Activated T-cell treated with anti-CD3 and anti-CD28 coated beads, Interleukin-2, amount 50 U/mL, for 4 hours (primary cell): ENCODE results near the gene MEGF10. TPM values are rescaled to one million over a fixed set of nuclear protein-coding genes. Genes with fewer than 3 reads are reported as not detected.
A peak's percentile ranks its signal among the peaks of the same experiment; 100 is the strongest.
"Not testable (repeated sequence)": the region's sequence is repeated elsewhere in the genome, so short reads cannot be mapped to it uniquely, and the experiment has no call there.

Experiments
- ATAC-seq, 2 donors: fragments of 200-7000 bp; cut with Tn5 transposase; one replicate each; pipeline ENCODE4 v1.10.0; 2021
- DNase-seq: peaks from one replicate; pipeline ENCODE4 v3.0.0-alpha.2; 2020
- H3K27me3 Mint-ChIP-seq: one replicate; pipeline ENCODE4 v1.8.0; 2021; ENCODE audit warnings: low read depth, mixed read lengths
- H3K36me3 Mint-ChIP-seq: one replicate; pipeline ENCODE4 v1.8.0; 2022; ENCODE audit warnings: mixed read lengths; ENCODE audit not compliant: insufficient read depth
- H3K4me1 Mint-ChIP-seq: one replicate; pipeline ENCODE4 v1.8.0; 2021; ENCODE audit warnings: low read depth, mixed read lengths
- H3K4me3 Mint-ChIP-seq: one replicate; pipeline ENCODE4 v1.8.0; 2021; ENCODE audit warnings: mild to moderate bottlenecking, moderate library complexity, mixed read lengths
- H3K9me3 Mint-ChIP-seq: one replicate; pipeline ENCODE4 v1.8.0; 2021; ENCODE audit warnings: mixed read lengths
- total RNA-seq, 3 donors: library from RNA; stranded (reverse); gene quantifications; one replicate each; pipeline ENCODE4 v1.2.1, GENCODE V29; 2021

The MEGF10 gene
- total RNA-seq = not detected

DNA sequence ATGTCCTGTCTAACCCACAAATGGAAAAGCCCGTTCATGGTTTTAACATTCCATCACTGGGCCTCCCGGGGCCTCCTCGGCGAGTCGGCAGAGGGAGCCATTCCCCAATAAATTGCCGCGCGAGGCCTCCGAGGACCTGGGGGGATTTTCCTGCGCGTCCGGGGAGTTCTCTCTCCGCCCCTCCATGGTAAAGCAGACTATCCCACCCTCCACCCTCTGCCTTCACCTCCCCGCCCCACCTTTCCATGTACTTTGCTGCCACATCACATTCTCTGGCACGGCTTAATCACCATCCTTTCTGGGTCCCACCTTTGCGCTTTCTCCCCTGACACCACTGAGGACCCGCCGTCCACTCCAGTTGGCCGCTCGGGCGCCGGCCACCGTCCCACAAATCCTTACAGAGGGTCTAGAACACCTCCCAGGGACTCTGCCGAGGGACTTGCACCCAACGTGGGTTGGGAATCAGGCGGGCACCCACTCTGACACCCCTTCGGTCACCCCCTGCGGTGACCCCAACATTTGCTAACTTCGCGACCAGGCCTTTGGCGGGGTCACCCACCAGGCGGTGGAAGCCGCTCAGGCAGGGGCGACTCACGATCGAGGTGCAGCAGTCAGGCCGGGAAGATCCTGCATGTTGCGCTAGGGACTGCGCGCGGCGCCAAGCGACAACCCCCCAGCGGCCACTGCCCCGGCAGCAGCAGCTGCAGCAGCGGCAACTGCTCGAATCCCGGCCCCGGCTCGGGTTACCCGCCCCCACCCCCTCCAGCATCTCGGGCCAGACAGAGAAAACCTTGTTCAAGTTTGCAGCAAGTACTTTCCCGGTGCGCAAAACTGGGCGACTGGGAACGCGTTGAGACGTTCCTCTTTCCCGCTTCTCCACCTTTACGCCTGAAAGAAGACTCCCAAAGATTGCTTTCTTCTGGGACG lies at the start of gene MEGF10:
MEGF10 (plus strand) TSS at position 778 of the 927 bp plus-strand sequence. CDS start 40,513 bp downstream, outside the sequence.
- H3K4me1 Mint-ChIP-seq = peaks cover 9% of the 10 kb centered on the region
- H3K4me3 Mint-ChIP-seq = no peak within 1 kb of the TSS
- H3K27me3 Mint-ChIP-seq = peaks cover 68% of the 10 kb centered on the region
- peaks cover 2% of the 10 kb centered on the region for H3K36me3 Mint-ChIP-seq
- DNase-seq (no peak), ATAC-seq (peak; percentile 48 to 53)
- peaks cover 9% of the 10 kb centered on the region for H3K9me3 Mint-ChIP-seq

DNA sequence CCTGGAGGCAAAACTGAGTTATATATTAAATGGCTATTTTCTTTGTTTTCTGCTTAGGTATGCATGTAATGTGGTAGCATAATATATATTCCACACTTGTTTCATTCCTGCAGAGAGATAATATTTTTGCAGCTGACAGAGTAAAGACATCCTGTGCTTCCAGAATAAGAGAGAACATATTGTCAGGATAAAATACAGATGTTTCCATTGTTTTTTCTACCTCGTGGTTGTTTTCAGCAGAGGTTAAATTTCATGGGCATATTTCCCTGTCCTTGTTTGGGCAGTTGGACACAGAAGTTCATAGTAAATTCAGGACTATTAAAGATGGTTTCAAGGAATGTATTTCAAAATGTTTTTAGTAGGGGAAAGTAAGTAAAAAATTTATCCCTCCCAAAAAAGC lies 47.6 kb upstream of the MEGF10 start:
- ATAC-seq = no peak

DNA sequence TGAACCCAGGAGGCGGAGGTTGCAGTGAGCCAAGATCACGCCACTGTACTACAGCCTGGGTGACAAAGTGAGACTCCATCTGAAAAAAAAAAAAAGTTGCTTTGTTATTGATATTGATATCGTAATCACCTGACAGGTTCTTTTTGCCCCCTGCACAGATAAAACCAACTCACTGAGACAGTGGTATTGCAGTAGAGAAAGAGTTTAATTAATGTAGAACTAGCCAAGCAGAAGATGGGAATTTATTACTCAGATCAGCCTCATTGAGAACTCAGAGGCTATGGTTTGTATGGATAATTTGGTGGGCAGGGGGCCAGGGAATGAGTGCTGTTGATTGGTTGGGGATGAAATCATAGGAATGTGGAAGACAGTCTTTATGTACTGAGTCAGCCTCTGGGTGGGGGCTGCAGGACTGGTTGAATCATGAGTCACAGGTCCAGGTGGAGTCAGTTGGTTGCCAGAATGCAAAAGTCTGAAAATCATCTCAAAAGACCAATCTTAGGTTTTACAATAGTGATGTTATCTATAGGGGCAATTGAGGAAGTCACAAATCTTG lies 35.8 kb upstream of the MEGF10 start:
- no peaks in the 10 kb centered on the region for H3K36me3 Mint-ChIP-seq
- DNase-seq (no peak), ATAC-seq (no peak)
- H3K4me1 Mint-ChIP-seq = no peaks in the 10 kb centered on the region
- peaks cover 12% of the 10 kb centered on the region for H3K9me3 Mint-ChIP-seq
- peaks cover 3% of the 10 kb centered on the region for H3K27me3 Mint-ChIP-seq
- H3K4me3 Mint-ChIP-seq = no peak overlapping the region

More for the DNA sequence above, 47.6 kb upstream of the MEGF10 start:
- Mint-ChIP-seq H3K4me3 (no peak overlapping the region), H3K9me3 (peaks cover 7% of the 10 kb centered on the region), H3K4me1 (no peaks in the 10 kb centered on the region), H3K36me3 (no peaks in the 10 kb centered on the region), H3K27me3 (peaks cover 10% of the 10 kb centered on the region)
- no peak for DNase-seq

DNA sequence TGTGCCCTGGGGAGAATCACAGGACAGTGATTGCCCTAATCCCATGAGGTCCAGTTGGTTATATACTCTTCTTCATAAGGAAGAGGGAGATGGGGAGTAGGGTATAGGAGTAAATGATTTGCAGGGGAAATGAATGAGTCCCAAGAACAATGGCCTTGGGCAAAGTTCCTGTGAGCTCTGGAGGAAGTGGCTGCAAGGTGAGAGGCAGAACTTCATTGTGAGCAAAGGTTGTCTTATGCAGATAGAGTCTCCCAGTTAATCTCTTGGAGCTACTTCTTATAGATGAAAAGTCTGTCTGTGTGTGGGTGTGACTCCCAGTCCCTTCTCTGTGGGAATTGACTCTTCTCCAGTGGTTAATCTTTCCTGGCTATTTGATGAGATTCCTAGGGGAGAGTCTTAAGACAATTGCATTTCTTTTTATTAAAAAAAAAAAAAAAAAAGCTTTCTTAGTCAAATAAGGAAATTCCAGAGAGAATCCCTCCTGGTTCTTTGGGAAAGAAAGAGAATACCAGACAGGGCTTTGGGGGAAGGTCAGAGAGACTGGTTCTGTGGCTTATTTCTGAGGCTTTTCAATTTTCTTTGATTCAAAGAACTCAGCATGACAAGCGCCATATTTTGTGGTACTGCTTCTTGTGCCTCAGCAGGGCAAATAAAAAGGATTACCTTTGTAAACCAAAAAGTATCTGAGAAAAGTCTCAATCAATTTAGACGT lies 33.6 kb upstream of the MEGF10 start:
- Mint-ChIP-seq H3K36me3 (no peaks in the 10 kb centered on the region), H3K4me3 (no peak overlapping the region), H3K4me1 (no peaks in the 10 kb centered on the region), H3K27me3 (peaks cover 6% of the 10 kb centered on the region), H3K9me3 (peaks cover 12% of the 10 kb centered on the region)
- ATAC-seq (no peak), DNase-seq (no peak)

DNA sequence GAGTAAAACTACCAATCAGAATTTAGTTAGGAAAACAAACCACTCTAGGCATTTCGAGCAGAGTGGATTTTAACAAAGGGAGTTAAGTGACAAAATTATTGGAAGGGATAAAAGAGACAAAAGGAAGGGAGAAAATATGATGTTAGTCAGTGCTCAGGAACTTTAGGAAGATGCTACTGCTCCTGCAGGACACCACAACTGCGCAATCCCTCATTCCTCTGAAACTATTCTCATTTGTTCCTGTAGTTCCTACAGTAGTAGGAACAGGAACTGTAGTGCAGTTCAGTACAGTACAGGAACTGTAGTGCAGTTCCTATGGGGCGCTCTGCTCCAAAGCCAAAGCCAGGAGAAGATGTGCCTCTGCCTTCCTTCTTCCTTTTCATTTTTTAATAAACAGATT lies 29.9 kb upstream of the MEGF10 start:
- no peak overlapping the region for H3K4me3 Mint-ChIP-seq
- ATAC-seq (no peak), DNase-seq (no peak)
- peaks cover 8% of the 10 kb centered on the region for H3K27me3 Mint-ChIP-seq
- no peaks in the 10 kb centered on the region for H3K36me3 Mint-ChIP-seq
- no peaks in the 10 kb centered on the region for H3K9me3 Mint-ChIP-seq
- no peaks in the 10 kb centered on the region for H3K4me1 Mint-ChIP-seq

DNA sequence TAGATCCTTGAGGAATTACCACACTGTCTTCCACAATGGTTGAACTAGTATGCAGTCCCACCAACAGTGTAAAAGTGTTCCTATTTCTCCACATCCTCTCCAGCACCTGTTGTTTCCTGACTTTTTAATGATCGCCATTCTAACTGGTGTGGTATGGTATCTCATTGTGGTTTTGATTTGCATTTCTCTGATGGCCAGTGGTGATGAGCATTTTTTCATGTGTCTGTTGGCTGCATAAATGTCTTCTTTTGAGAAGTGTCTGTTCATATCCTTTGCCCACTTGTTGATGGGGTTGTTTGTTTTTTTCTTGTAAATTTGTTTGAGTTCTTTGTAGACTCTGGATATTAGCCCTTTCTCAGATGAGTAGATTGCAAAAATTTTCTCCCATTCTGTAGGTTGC lies 25.1 kb upstream of the MEGF10 start:
- not testable (repeated sequence) for H3K4me3 Mint-ChIP-seq, H3K9me3 Mint-ChIP-seq, ATAC-seq, DNase-seq, H3K36me3 Mint-ChIP-seq, H3K4me1 Mint-ChIP-seq
- peaks cover 21% of the 10 kb centered on the region for H3K27me3 Mint-ChIP-seq

DNA sequence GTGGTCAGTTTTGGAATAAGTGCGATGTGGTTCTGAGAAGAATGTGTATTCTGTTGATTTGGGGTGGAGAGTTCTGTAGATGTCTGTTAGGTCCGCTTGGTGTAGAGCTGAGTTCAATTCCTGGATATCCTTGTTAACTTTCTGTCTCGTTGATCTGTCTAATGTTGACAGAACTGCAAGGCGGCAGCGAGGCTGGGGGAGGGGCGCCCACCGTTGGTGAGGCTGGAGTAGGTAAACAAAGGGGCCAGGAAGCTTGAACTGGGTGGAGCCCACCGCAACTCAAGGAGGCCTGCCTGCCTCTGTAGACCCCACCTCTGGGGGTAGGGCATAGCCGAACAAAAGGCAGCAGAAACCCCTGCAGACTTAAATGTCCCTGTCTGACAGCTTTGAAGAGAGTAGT lies 22.3 kb upstream of the MEGF10 start:
- not testable (repeated sequence) for H3K36me3 Mint-ChIP-seq, H3K4me3 Mint-ChIP-seq, ATAC-seq, DNase-seq, H3K4me1 Mint-ChIP-seq
- Mint-ChIP-seq H3K27me3 (peaks cover 32% of the 10 kb centered on the region), H3K9me3 (peaks cover 11% of the 10 kb centered on the region)

DNA sequence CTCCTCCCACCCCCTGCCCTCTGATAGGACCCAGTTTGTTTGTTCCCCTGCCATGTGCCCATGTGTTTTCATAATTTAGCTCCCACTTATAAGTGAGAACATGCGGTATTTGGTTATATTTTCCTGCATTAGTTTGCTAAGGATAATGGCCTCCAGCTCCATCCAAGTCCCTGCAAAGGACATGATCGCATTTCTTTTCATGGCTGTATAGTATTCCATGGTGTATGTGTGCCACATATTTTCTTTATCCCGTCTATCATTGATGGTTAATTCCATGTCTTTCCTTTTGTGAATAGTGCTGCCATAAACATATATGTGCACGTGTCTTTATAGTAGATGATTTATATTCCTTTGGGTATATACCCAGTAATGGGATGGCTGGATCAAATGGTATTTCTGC lies 19.9 kb upstream of the MEGF10 start:
- H3K27me3 Mint-ChIP-seq = peaks cover 40% of the 10 kb centered on the region
- not testable (repeated sequence) for ATAC-seq, H3K4me1 Mint-ChIP-seq, H3K4me3 Mint-ChIP-seq, H3K36me3 Mint-ChIP-seq, DNase-seq
- H3K9me3 Mint-ChIP-seq = peaks cover 11% of the 10 kb centered on the region

DNA sequence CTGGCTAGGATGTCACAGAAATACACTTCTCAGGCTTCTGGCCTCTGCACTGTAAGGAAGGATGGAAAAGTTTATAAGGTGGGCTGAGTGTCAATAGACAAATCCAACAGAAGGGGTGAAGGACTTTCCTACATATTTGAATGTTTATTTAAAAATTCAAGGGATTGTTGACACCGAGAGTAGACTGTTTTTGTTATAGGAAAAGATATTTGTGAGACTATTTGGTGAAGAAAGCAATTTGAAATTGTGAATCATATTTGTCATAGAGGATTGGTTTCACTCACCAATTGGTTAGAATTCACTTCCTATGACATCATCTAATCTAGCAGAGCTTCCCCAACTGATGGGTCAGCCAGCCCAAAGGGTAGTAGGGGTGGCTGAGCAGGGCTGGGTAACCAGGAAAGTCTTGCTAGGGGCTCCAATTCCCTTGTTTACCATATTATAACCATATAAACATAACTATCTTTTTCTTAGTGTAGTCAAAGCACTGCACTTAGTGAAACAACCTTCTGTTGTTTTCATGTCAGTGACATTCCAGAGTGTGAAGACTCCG lies 14.9 kb upstream of the MEGF10 start:
- Mint-ChIP-seq H3K4me1 (no peaks in the 10 kb centered on the region), H3K4me3 (no peak overlapping the region), H3K27me3 (peaks cover 22% of the 10 kb centered on the region), H3K36me3 (no peaks in the 10 kb centered on the region), H3K9me3 (peaks cover 7% of the 10 kb centered on the region)
- ATAC-seq (no peak), DNase-seq (no peak)

DNA sequence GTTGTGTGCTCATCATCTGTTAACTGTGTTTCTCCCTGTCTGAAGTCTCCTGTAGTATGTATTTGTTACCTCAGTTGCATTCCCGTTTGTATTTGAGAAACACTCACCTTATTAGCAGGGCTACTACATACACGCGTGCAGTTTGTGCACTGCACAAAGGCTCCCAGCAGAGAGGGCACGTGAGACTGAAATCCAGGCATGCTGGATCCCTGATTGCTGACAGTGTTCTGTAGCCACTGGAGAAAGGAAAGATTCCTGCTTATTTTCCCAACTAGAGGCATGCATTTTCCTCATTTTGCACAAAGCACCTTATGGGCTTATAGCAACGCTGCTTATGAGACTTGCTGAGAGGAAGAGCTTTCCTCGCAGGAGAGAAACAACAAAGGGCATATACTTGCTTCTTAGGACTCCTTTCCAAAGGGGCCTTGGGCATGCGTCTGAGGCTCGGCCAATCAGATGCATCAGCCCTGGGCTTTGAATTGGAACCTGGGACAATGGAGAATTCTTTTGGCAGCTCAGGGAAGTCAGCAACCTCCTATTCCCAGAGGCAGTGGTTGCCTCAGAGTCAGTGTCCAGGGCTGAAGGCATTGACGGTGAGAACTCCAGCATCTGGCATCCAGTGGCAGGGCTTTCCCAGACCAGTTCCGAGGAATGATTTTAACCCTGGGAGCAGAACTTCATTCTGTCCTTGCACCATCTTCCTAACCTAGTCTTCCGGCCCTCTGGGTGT lies 9.9 kb upstream of the MEGF10 start:
- Mint-ChIP-seq H3K9me3 (no peaks in the 10 kb centered on the region), H3K27me3 (peaks cover 14% of the 10 kb centered on the region), H3K4me1 (no peaks in the 10 kb centered on the region), H3K4me3 (no peak overlapping the region), H3K36me3 (no peaks in the 10 kb centered on the region)
- ATAC-seq = no peak
- no peak for DNase-seq

DNA sequence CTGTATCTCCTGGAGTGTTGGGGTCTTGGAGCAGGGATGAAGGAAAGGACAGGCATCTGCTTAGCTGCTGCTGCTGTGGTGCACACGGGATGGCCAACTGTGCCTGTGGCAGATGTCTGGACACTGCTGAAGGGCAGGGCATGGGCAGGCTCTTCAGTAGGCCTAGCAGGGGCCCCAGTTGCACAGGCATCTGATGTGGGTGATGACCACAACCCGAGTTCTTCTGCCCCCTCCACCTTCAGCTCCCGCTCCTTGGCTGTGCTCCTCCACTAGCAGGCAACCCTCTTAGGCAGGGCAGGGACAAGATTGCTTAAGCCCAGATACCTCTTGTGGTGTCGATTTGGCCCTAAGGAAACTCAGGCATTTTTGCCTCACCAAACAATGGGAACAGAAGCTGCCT lies 9.0 kb upstream of the MEGF10 start:
- no peaks in the 10 kb centered on the region for H3K36me3 Mint-ChIP-seq
- no peaks in the 10 kb centered on the region for H3K4me1 Mint-ChIP-seq

DNA sequence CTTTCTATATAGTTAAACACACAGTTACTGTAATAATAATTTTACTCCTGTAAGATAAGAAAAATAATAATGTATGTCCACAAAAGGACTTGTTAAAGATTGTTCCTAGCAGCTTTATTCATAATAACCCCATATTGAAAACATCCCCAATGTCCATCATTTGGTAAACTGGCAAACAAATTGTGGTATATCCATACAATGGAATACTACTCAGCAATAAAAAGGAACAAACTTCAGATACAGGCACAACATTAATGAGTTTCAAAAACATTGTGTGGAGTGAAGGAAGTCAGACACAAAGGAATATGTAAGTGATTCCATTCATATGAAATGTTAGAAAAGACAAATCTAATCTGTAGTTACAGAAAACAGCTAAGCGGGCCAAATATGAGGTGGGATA lies 1.9 kb upstream of the MEGF10 start:
- H3K4me3 Mint-ChIP-seq = no peak overlapping the region

More for the DNA sequence above, 9.0 kb upstream of the MEGF10 start:
- DNase-seq (no peak), ATAC-seq (no peak)
- Mint-ChIP-seq H3K9me3 (no peaks in the 10 kb centered on the region), H3K27me3 (peaks cover 17% of the 10 kb centered on the region), H3K4me3 (no peak overlapping the region)

DNA sequence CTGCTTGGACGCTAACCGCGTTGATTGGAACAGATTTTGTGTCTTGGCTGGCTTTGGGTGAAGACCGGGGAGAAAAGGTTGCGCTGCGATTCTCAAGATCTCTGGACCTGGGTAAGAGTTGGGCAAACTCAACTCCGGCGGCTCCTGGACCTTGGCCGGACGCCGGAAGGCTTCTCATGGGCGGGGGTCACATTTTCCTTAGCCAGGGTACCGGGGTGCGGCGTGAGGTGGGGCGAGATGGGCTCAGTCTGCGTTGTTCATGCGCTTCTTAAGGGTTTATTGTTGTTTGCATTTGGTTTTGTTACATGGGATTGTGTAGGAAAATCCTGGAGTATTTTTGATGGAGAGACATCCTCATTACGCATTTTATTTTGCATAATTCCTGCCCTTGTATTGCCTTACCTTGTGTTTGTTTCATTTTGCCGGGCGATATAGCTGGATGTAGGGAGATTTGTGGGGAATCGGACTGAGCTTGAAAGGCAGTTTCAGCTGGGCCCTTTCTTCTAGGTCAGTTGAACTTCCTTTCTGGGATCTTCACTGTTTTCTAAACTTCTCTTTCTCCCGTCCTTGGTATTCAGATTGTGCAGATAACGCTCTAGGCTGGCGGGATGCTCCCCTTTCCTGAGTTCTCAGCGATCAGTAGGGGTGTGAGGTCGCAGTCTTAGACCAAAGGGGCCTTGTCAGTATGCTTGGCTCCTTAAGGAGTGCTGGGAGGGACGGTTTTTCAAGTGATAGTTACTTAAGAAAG lies 524 bp downstream of the MEGF10 start:
- DNase-seq (no peak), ATAC-seq (no peak)
- H3K4me3 Mint-ChIP-seq = no peak overlapping the region
- H3K4me1 Mint-ChIP-seq = peaks cover 9% of the 10 kb centered on the region
- peaks cover 9% of the 10 kb centered on the region for H3K9me3 Mint-ChIP-seq
- H3K36me3 Mint-ChIP-seq = peaks cover 2% of the 10 kb centered on the region
- H3K27me3 Mint-ChIP-seq = peaks cover 68% of the 10 kb centered on the region

More for the DNA sequence above, 1.9 kb upstream of the MEGF10 start:
- ATAC-seq (no peak), DNase-seq (no peak)
- Mint-ChIP-seq H3K9me3 (peaks cover 9% of the 10 kb centered on the region), H3K36me3 (peaks cover 2% of the 10 kb centered on the region), H3K27me3 (peaks cover 70% of the 10 kb centered on the region), H3K4me1 (peaks cover 9% of the 10 kb centered on the region)
